IMR-90 (cell line): ENCODE results near the gene CCSER1. TPM values are rescaled to one million over a fixed set of nuclear protein-coding genes. Genes with fewer than 3 reads are reported as not detected.

Source experiments
- ATAC-seq: fragments of 200-7000 bp; cut with Tn5 transposase; 2 replicates; pipeline ENCODE4 v1.9.1; 2020; ENCODE audit warnings: low read depth, mild to moderate bottlenecking, moderate library complexity
- BruUV-seq: library from RNA; stranded (reverse); fragments of 400-500 nt; replicated peaks from 2 replicates; lab custom pipeline; 2021; lab: Mats Ljungman, UMichigan
- CTCF ChIA-PET: fragments of 300-600 bp; formaldehyde crosslinking; extraction: SDS; loops from one replicate; lab custom pipeline; 2021; ENCODE audit warnings: antibody characterized with exemption; lab: Yijun Ruan, JAX
- POLR2A ChIA-PET: fragments of 300-600 bp; sonication (Branson Sonifier 250); formaldehyde crosslinking; loops from one replicate; lab custom pipeline; 2022; ENCODE audit warnings: antibody characterized with exemption; ENCODE audit not compliant: unreplicated experiment; lab: Charles Lee
- DNase-seq: peaks from one replicate; pipeline ENCODE4 v3.0.0; 2013
- H2AFZ ChIP-seq: replicated peaks from 2 replicates; pipeline ENCODE3; 2013; ENCODE audit warnings: low read length, mild to moderate bottlenecking; ENCODE audit not compliant: poor library complexity
- H2AK5ac ChIP-seq: 2 replicates; pipeline ENCODE4 v1.6.1; 2013; ENCODE audit warnings: low read depth, low read length, inconsistent platforms
- H2AK9ac ChIP-seq: replicated peaks from 2 replicates; pipeline ENCODE3; 2013; ENCODE audit warnings: mild to moderate bottlenecking, low read depth, low read length, moderate library complexity; ENCODE audit not compliant: poor library complexity
- H2BK120ac ChIP-seq: 2 replicates; pipeline ENCODE4 v1.6.1; 2013; ENCODE audit warnings: low read depth, low read length, inconsistent platforms
- H2BK15ac ChIP-seq: 3 replicates; pipeline ENCODE4 v1.6.1; 2013; ENCODE audit warnings: low read depth, low read length, inconsistent platforms
- H2BK20ac ChIP-seq: 2 replicates; pipeline ENCODE4 v1.6.1; 2013; ENCODE audit warnings: low read depth, mild to moderate bottlenecking, inconsistent platforms, low read length, moderate library complexity
- H2BK5ac ChIP-seq: 2 replicates; pipeline ENCODE4 v1.6.1; 2013; ENCODE audit warnings: mild to moderate bottlenecking, low read depth, low read length, inconsistent platforms; ENCODE audit not compliant: poor library complexity, severe bottlenecking
- H3K14ac ChIP-seq: replicated peaks from 2 replicates; pipeline ENCODE4 v1.6.1; 2013; ENCODE audit warnings: low read depth, low read length, inconsistent platforms
- H3K18ac ChIP-seq: 2 replicates; pipeline ENCODE4 v1.6.1; 2013; ENCODE audit warnings: low read depth, low read length, control low read depth
- H3K23ac ChIP-seq: 2 replicates; pipeline ENCODE4 v1.6.1; 2013; ENCODE audit warnings: low read depth, low read length, inconsistent platforms
- H3K27ac ChIP-seq: 2 replicates; pipeline ENCODE4 v1.5.1; 2013; ENCODE audit warnings: mild to moderate bottlenecking, control low read depth, low read length; ENCODE audit not compliant: insufficient read depth
- H3K27me3 ChIP-seq: 2 replicates; pipeline ENCODE4 v1.6.1; 2013; ENCODE audit warnings: low read length; ENCODE audit not compliant: control insufficient read depth, insufficient read depth
- H3K36me3 ChIP-seq: 2 replicates; pipeline ENCODE4 v1.6.1; 2013; ENCODE audit warnings: low read length, mixed read lengths; ENCODE audit not compliant: control insufficient read depth, insufficient read depth
- H3K4ac ChIP-seq: 2 replicates; pipeline ENCODE4 v1.6.1; 2013; ENCODE audit warnings: low read depth, low read length, inconsistent platforms
- H3K4me1 ChIP-seq: 2 replicates; pipeline ENCODE4 v1.6.1; 2013; ENCODE audit warnings: low read length, mixed read lengths; ENCODE audit not compliant: control insufficient read depth, insufficient read depth
- H3K4me2 ChIP-seq: 2 replicates; pipeline ENCODE4 v1.6.1; 2013; ENCODE audit warnings: low read depth, mild to moderate bottlenecking, control low read depth, low read length, moderate library complexity
- H3K4me3 ChIP-seq: 2 replicates; pipeline ENCODE4 v1.5.1; 2013; ENCODE audit warnings: low read depth, mild to moderate bottlenecking, control low read depth, low read length, moderate library complexity; ENCODE audit not compliant: insufficient read depth
- H3K56ac ChIP-seq: 2 replicates; pipeline ENCODE4 v1.6.1; 2013; ENCODE audit warnings: low read length, inconsistent platforms; ENCODE audit not compliant: insufficient read depth; ENCODE audit errors: extremely low read depth
- H3K79me1 ChIP-seq, 2 experiments: 2 replicates each; pipeline ENCODE4 v1.6.1; 2013; ENCODE audit warnings: low read length in 2 of 2, inconsistent platforms in 1 of 2, low read depth in 1 of 2
- H3K9ac ChIP-seq: 2 replicates; pipeline ENCODE4 v1.6.1; 2013; ENCODE audit warnings: low read depth, low read length, control low read depth
- H3K9me1 ChIP-seq: 2 replicates; pipeline ENCODE4 v1.6.1; 2013; ENCODE audit warnings: low read length, inconsistent platforms; ENCODE audit not compliant: insufficient read depth
- H3K9me3 ChIP-seq: 2 replicates; pipeline ENCODE4 v1.6.1; 2013; ENCODE audit warnings: low read length; ENCODE audit not compliant: control insufficient read depth, insufficient read depth
- H4K20me1 ChIP-seq: 2 replicates; pipeline ENCODE4 v1.6.1; 2013; ENCODE audit warnings: low read length, inconsistent platforms; ENCODE audit not compliant: insufficient read depth
- H4K5ac ChIP-seq: 2 replicates; pipeline ENCODE4 v1.6.1; 2013; ENCODE audit warnings: mild to moderate bottlenecking, low read depth, low read length, control low read depth
- H4K8ac ChIP-seq, 2 experiments: 2 replicates each; pipeline ENCODE4 v1.6.1; 2013; ENCODE audit warnings: low read depth in 2 of 2, low read length in 2 of 2, control low read depth in 1 of 2, inconsistent platforms in 1 of 2
- H4K91ac ChIP-seq: 2 replicates; pipeline ENCODE4 v1.6.1; 2013; ENCODE audit warnings: low read depth, low read length, inconsistent platforms; ENCODE audit not compliant: insufficient read depth
- MAFK ChIP-seq: IDR thresholded peaks from 2 replicates; pipeline ENCODE4 v1.6.1; 2012; ENCODE audit warnings: low read depth, low read length, improper control_type of control experiment
- MXI1 ChIP-seq: IDR thresholded peaks from 2 replicates; pipeline ENCODE4 v1.6.1; 2012; ENCODE audit warnings: low read depth, mild to moderate bottlenecking, low read length, moderate library complexity, borderline replicate concordance
- RFX5 ChIP-seq: IDR thresholded peaks from 2 replicates; pipeline ENCODE4 v1.8.0; 2012; ENCODE audit warnings: low read depth, mild to moderate bottlenecking, low read length, moderate library complexity
- WGBS, 2 experiments: methylation state at CpG; one replicate each; pipeline versions ENCODE4 v1.1.5 to v1.1.7; 2013; ENCODE audit warnings: missing lambda C conversion rate in 2 of 2; ENCODE audit not compliant: insufficient read length in 1 of 2; ENCODE audit errors: extremely low coverage in 2 of 2; 5-methylcytosine and 5-hydroxymethylcytosine counted together
- dilution Hi-C: fragments of 300-500 bp; cut with HindIII; formaldehyde crosslinking; loops from one replicate; pipeline ENCODE4 v1.14.3; 2018; ENCODE audit warnings: low sequenced_read_pairs; ENCODE audit not compliant: unreplicated experiment
- in situ Hi-C: fragments of 300-500 bp; cut with MboI; formaldehyde crosslinking; loops from 3 replicates; pipeline ENCODE4 v1.14.3; 2019; ENCODE audit warnings: low sequenced_read_pairs, inconsistent platforms, mixed read lengths
- intact Hi-C: fragments of 100-400 bp; cut with micrococcal nuclease; formaldehyde crosslinking; loops from 2 replicates; pipeline ENCODE4 v1.10.0; 2022
- polyA plus RNA-seq, 3 experiments: library from polyadenylated mRNA; depleted of rRNA; stranded (reverse); fragments of >200 nt; gene quantifications; 2 replicates each; pipeline ENCODE4 v1.2.3, GENCODE V29; 2012; ENCODE audit warnings: low replicate concordance in 1 of 3
- total RNA-seq: library from RNA; depleted of rRNA; stranded (reverse); fragments of >200 nt; gene quantifications from 2 replicates; pipeline ENCODE4 v1.2.3, GENCODE V29; 2012
- TF ChIP-seq, protein P1 (sequence below): conservative IDR thresholded peaks from 2 replicates; pipeline ENCODE4 v1.5.1; 2012; ENCODE audit warnings: mild to moderate bottlenecking, low read depth, low read length, improper control_type of control experiment

The CCSER1 gene
- total and polyA plus RNA-seq, 2 of the 4 experiments (the other 2 are of a cell fraction) = not detected

- Histone ChIP-seq H2AFZ (no peak overlapping the region), H3K4me3 (no peak overlapping the region), H3K56ac (no peak overlapping the region), H4K8ac (no peak overlapping the region), H3K4ac (no peak overlapping the region), H2BK20ac (no peak overlapping the region), H4K91ac (no peak overlapping the region), H3K18ac (no peak overlapping the region), H3K23ac (no peak overlapping the region), H2BK5ac (no peak overlapping the region), H3K14ac (no peak overlapping the region), H4K20me1 (no peaks in the 10 kb centered on the region), H3K4me2 (no peak overlapping the region), H3K4me1 (no peaks in the 10 kb centered on the region), H3K27ac (no peak overlapping the region), H2AK9ac (no peak overlapping the region), H3K36me3 (no peaks in the 10 kb centered on the region), H2AK5ac (no peak overlapping the region), H4K5ac (no peak overlapping the region), H3K27me3 (no peaks in the 10 kb centered on the region), H2BK120ac (no peak overlapping the region), H3K9me1 (no peaks in the 10 kb centered on the region), H3K9me3 (no peaks in the 10 kb centered on the region), H3K9ac (no peak overlapping the region), H3K79me1 (no peaks in the 10 kb centered on the region), H2BK15ac (no peak overlapping the region)
- TF ChIP-seq MAFK = no peak
- TF ChIP-seq RFX5 = no peak
- TF ChIP-seq, protein P1, sequence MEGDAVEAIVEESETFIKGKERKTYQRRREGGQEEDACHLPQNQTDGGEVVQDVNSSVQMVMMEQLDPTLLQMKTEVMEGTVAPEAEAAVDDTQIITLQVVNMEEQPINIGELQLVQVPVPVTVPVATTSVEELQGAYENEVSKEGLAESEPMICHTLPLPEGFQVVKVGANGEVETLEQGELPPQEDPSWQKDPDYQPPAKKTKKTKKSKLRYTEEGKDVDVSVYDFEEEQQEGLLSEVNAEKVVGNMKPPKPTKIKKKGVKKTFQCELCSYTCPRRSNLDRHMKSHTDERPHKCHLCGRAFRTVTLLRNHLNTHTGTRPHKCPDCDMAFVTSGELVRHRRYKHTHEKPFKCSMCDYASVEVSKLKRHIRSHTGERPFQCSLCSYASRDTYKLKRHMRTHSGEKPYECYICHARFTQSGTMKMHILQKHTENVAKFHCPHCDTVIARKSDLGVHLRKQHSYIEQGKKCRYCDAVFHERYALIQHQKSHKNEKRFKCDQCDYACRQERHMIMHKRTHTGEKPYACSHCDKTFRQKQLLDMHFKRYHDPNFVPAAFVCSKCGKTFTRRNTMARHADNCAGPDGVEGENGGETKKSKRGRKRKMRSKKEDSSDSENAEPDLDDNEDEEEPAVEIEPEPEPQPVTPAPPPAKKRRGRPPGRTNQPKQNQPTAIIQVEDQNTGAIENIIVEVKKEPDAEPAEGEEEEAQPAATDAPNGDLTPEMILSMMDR = no peak
- TF ChIP-seq MXI1 = no peak
- no CpG with 5 or more reads among the region's 2 CpGs for WGBS, 2 experiments
- ATAC-seq (no peak), DNase-seq (no peak)
- ChIA-PET POLR2A (no interaction called here), CTCF (no interaction called here)
- in situ Hi-C loops = no loop called here
- intact Hi-C loops = no loop called here
- dilution Hi-C loops = no loop called here
- no TSS peak for BruUV-seq
Measured at GRCh38 chr4:90444904-90445303, 317.7 kb downstream of the CCSER1 start.
